Fibroblast of lung (primary cell): ENCODE results near the gene UGT1A10. TPM values are rescaled to one million over a fixed set of nuclear protein-coding genes. Genes with fewer than 3 reads are reported as not detected.

Experiments used
- DNase-seq, 2 donors: peaks; one replicate each; pipeline versions ENCODE4 v3.0.0 to v3.0.0-alpha.2; 2010; ENCODE audit warnings: low read depth in 2 of 2
- H2AFZ ChIP-seq: 2 replicates; pipeline ENCODE4 v1.5.1; 2012; ENCODE audit warnings: low read length, control low read depth, inconsistent platforms
- H3K27ac ChIP-seq: 2 replicates; pipeline ENCODE4 v1.5.1; 2011; ENCODE audit warnings: low read length, control low read depth; ENCODE audit not compliant: insufficient read depth
- H3K27me3 ChIP-seq: 2 replicates; pipeline ENCODE4 v1.5.1; 2011; ENCODE audit warnings: mild to moderate bottlenecking, low read length; ENCODE audit not compliant: control insufficient read depth, insufficient read depth
- H3K36me3 ChIP-seq: 2 replicates; pipeline ENCODE4 v1.5.1; 2011; ENCODE audit warnings: low read length; ENCODE audit not compliant: control insufficient read depth, insufficient read depth
- H3K4me1 ChIP-seq: 2 replicates; pipeline ENCODE4 v1.5.1; 2011; ENCODE audit warnings: low read length; ENCODE audit not compliant: control insufficient read depth, insufficient read depth; ENCODE audit errors: extremely low read depth
- H3K4me2 ChIP-seq: 2 replicates; pipeline ENCODE4 v1.5.1; 2011; ENCODE audit warnings: low read length, control low read depth; ENCODE audit not compliant: insufficient read depth; ENCODE audit errors: extremely low read depth
- H3K4me3 ChIP-seq, 4 experiments: fragments of 200-600 bp in 1 of 4; sonication (generic) in 1 of 4; replicated peaks in 1 of 4; 2 replicates each; pipeline ENCODE4 v1.5.1; 2011 to 2016; ENCODE audit warnings: low read length in 4 of 4, low read depth in 3 of 4, mild to moderate bottlenecking in 3 of 4, control low read depth in 2 of 4, inconsistent platforms in 1 of 4, mixed read lengths in 1 of 4; ENCODE audit not compliant: insufficient read depth in 1 of 4; ENCODE audit errors: control extremely low read depth in 1 of 4
- H3K79me2 ChIP-seq: 2 replicates; pipeline ENCODE4 v1.5.1; 2012; ENCODE audit warnings: mild to moderate bottlenecking, low read length, inconsistent platforms; ENCODE audit not compliant: control insufficient read depth, insufficient read depth
- H3K9ac ChIP-seq: 2 replicates; pipeline ENCODE4 v1.5.1; 2011; ENCODE audit warnings: mild to moderate bottlenecking, low read length, control low read depth; ENCODE audit not compliant: insufficient read depth
- H3K9me3 ChIP-seq: 2 replicates; pipeline ENCODE4 v1.5.1; 2012; ENCODE audit warnings: low read depth, low read length; ENCODE audit not compliant: control insufficient read depth, insufficient read depth
- H4K20me1 ChIP-seq: 2 replicates; pipeline ENCODE4 v1.5.1; 2011; ENCODE audit warnings: low read length; ENCODE audit not compliant: control insufficient read depth, insufficient read depth; ENCODE audit errors: extremely low read depth
- CTCF ChIP-seq, 2 donors: IDR thresholded peaks in 1 of 2; conservative IDR thresholded peaks in 1 of 2; 1 replicate in 1 of 2; 2 replicates in 1 of 2; pipeline ENCODE4 v1.5.1; 2011 to 2012; ENCODE audit warnings: low read length in 2 of 2, control low read depth in 1 of 2, inconsistent platforms in 1 of 2, low read depth in 1 of 2, mild to moderate bottlenecking in 1 of 2
- EZH2 ChIP-seq: IDR thresholded peaks from 2 replicates; pipeline ENCODE4 v1.5.1; 2012; ENCODE audit warnings: low read length, control low read depth, mild to moderate bottlenecking; ENCODE audit errors: missing control alignments
- polyA plus RNA-seq, 2 donors: library from polyadenylated mRNA; depleted of rRNA in 1 of 2; stranded (reverse) in 1 of 2; unstranded in 1 of 2; fragments of >200 nt; gene quantifications; 2 replicates each; pipeline ENCODE4 v1.2.1, GENCODE V29; 2011 to 2012; ENCODE audit warnings: missing spikeins in 1 of 2
- total RNA-seq: library from RNA; depleted of rRNA; stranded (reverse); fragments of >200 nt; gene quantifications from 2 replicates; pipeline ENCODE4 v1.2.1, GENCODE V29; 2014

UGT1A10 gene
- total and polyA plus RNA-seq, 2 donors (not counting 1 experiment from before 2014, with no cell fraction given), result not detected

GRCh38 chr2:233650981-233651380, 14.7 kb downstream of the UGT1A10 start:
- no peak overlapping the region for H3K4me2 ChIP-seq
- no peaks in the 10 kb centered on the region for H3K36me3 ChIP-seq
- TF ChIP-seq CTCF (conservative IDR thresholded peaks at IDR 0.05 in 1 of 2, IDR thresholded peaks at IDR 0.05 in 1 of 2; ENCODE audit: low read depth in 1 of 2, low read length in 2 of 2) (no peak), EZH2 (no peak)
- H3K9me3 ChIP-seq, result no peaks in the 10 kb centered on the region
- no peak overlapping the region for H3K9ac ChIP-seq
- H3K27ac ChIP-seq, result no peak overlapping the region
- no peak overlapping the region for H3K4me3 ChIP-seq
- no peak for DNase-seq
- no peaks in the 10 kb centered on the region for H3K4me1 ChIP-seq
- H3K79me2 ChIP-seq, result no peaks in the 10 kb centered on the region
- H4K20me1 ChIP-seq, result no peaks in the 10 kb centered on the region
- H2AFZ ChIP-seq, result no peak overlapping the region
- H3K27me3 ChIP-seq, result no peaks in the 10 kb centered on the region

DNA sequence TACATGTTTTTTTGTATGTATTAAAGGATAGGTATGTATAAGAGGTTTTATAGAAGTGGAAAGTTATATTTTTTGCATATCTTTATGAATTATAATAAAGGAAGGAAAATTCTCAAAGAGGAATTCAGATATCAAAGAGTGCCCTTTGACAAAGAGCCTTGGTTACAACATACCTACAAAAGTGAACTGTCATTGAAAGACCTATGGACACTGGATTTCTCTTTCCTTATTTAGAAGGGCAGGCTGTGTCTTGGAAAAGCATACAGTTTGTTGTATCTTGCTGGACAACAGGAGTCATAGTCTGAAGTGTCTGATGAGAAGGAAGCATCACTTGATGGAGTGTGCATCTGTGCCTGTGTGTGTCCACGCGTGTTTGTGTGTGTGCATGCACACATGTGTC, 15.2 kb downstream of the UGT1A10 start:
- no peak overlapping the region for H3K4me3 ChIP-seq
- H3K4me1 ChIP-seq, result no peaks in the 10 kb centered on the region
- no peaks in the 10 kb centered on the region for H4K20me1 ChIP-seq
- no peaks in the 10 kb centered on the region for H3K36me3 ChIP-seq
- no peaks in the 10 kb centered on the region for H3K27me3 ChIP-seq
- H3K9me3 ChIP-seq, result no peaks in the 10 kb centered on the region
- no peak for DNase-seq
- H2AFZ ChIP-seq, result no peak overlapping the region
- no peak overlapping the region for H3K4me2 ChIP-seq
- H3K79me2 ChIP-seq, result no peaks in the 10 kb centered on the region
- H3K9ac ChIP-seq, result no peak overlapping the region
- TF ChIP-seq CTCF (conservative IDR thresholded peaks at IDR 0.05 in 1 of 2, IDR thresholded peaks at IDR 0.05 in 1 of 2; ENCODE audit: low read depth in 1 of 2, low read length in 2 of 2), result no peak
- TF ChIP-seq EZH2, result no peak
- H3K27ac ChIP-seq, result no peak overlapping the region

- no peak for DNase-seq
- TF ChIP-seq EZH2 (no peak), CTCF (conservative IDR thresholded peaks at IDR 0.05 in 1 of 2, IDR thresholded peaks at IDR 0.05 in 1 of 2; ENCODE audit: low read depth in 1 of 2, low read length in 2 of 2) (no peak)
- no peaks in the 10 kb centered on the region for H4K20me1 ChIP-seq
Measured at GRCh38 chr2:233654501-233654900, 18.3 kb downstream of the UGT1A10 start.

More at GRCh38 chr2:233654501-233654900, 18.3 kb downstream of the UGT1A10 start:
- no peak overlapping the region for H3K9ac ChIP-seq
- H3K4me2 ChIP-seq, result no peak overlapping the region
- no peaks in the 10 kb centered on the region for H3K36me3 ChIP-seq
- no peaks in the 10 kb centered on the region for H3K27me3 ChIP-seq
- H3K4me3 ChIP-seq, result no peak overlapping the region
- no peak overlapping the region for H3K27ac ChIP-seq
- H3K79me2 ChIP-seq, result no peaks in the 10 kb centered on the region
- no peak overlapping the region for H2AFZ ChIP-seq
- H3K4me1 ChIP-seq, result no peaks in the 10 kb centered on the region
- H3K9me3 ChIP-seq, result no peaks in the 10 kb centered on the region
